Measurements from ENCODE around the gene RNF225. TPM values are rescaled to one million over a fixed set of nuclear protein-coding genes. Genes with fewer than 3 reads are reported as not detected.

RNF225 gene
- total and polyA plus RNA-seq, 9 of the 15 experiments (the other 6 are each of a cell fraction or from before 2014, with no cell fraction given), result 0.33 TPM; not detected in 8

- TF ChIP-seq NBN (IDR thresholded peaks at IDR 0.05; ENCODE audit: low read depth), result no peak
- TF ChIP-seq POLR2AphosphoS5 (IDR thresholded peaks at IDR 0.05; ENCODE audit: control insufficient read depth, insufficient read depth, low read depth, low read length), result peak; percentile 89
- no peak for TF ChIP-seq KLF13 (tag; IDR thresholded peaks at IDR 0.05; ENCODE audit: borderline replicate concordance, low read depth)
- TF ChIP-seq, protein P1, sequence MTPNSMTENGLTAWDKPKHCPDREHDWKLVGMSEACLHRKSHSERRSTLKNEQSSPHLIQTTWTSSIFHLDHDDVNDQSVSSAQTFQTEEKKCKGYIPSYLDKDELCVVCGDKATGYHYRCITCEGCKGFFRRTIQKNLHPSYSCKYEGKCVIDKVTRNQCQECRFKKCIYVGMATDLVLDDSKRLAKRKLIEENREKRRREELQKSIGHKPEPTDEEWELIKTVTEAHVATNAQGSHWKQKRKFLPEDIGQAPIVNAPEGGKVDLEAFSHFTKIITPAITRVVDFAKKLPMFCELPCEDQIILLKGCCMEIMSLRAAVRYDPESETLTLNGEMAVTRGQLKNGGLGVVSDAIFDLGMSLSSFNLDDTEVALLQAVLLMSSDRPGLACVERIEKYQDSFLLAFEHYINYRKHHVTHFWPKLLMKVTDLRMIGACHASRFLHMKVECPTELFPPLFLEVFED (CRISPR knock-in tag; conservative IDR thresholded peaks at IDR 0.05), result peak; percentile 62; the same call in 1 of the 2 replicates
- TF ChIP-seq KDM5B (IDR thresholded peaks at IDR 0.05; ENCODE audit: insufficient replicate concordance, low read depth, low read length), result peak; percentile 93
- TF ChIP-seq TBP (optimal IDR thresholded peaks at IDR 0.05; ENCODE audit: low read depth, low read length), result peak; percentile 93
- TF ChIP-seq ZNF518B (CRISPR knock-in tag; IDR thresholded peaks at IDR 0.05), result no peak
- TF ChIP-seq, protein P2, sequence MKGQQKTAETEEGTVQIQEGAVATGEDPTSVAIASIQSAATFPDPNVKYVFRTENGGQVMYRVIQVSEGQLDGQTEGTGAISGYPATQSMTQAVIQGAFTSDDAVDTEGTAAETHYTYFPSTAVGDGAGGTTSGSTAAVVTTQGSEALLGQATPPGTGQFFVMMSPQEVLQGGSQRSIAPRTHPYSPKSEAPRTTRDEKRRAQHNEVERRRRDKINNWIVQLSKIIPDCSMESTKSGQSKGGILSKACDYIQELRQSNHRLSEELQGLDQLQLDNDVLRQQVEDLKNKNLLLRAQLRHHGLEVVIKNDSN (CRISPR knock-in tag; IDR thresholded peaks at IDR 0.05), result 0 out of 2 replicates have a peak, but pooled peaks have one; percentile 32
- 0 out of 2 replicates have a peak, but pooled peaks have one; percentile 10 for TF ChIP-seq ZSCAN32 (CRISPR knock-in tag; IDR thresholded peaks at IDR 0.05)
- no peak for TF ChIP-seq PYGO2 (tag; IDR thresholded peaks at IDR 0.05)
- TF ChIP-seq, protein P3, sequence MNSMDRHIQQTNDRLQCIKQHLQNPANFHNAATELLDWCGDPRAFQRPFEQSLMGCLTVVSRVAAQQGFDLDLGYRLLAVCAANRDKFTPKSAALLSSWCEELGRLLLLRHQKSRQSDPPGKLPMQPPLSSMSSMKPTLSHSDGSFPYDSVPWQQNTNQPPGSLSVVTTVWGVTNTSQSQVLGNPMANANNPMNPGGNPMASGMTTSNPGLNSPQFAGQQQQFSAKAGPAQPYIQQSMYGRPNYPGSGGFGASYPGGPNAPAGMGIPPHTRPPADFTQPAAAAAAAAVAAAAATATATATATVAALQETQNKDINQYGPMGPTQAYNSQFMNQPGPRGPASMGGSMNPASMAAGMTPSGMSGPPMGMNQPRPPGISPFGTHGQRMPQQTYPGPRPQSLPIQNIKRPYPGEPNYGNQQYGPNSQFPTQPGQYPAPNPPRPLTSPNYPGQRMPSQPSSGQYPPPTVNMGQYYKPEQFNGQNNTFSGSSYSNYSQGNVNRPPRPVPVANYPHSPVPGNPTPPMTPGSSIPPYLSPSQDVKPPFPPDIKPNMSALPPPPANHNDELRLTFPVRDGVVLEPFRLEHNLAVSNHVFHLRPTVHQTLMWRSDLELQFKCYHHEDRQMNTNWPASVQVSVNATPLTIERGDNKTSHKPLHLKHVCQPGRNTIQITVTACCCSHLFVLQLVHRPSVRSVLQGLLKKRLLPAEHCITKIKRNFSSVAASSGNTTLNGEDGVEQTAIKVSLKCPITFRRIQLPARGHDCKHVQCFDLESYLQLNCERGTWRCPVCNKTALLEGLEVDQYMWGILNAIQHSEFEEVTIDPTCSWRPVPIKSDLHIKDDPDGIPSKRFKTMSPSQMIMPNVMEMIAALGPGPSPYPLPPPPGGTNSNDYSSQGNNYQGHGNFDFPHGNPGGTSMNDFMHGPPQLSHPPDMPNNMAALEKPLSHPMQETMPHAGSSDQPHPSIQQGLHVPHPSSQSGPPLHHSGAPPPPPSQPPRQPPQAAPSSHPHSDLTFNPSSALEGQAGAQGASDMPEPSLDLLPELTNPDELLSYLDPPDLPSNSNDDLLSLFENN (IDR thresholded peaks at IDR 0.05; ENCODE audit: low read depth in 2 of 2, low read length in 2 of 2), result no peak
- no peak for TF ChIP-seq ZFP30 (CRISPR knock-in tag; IDR thresholded peaks at IDR 0.05; ENCODE audit: borderline replicate concordance)
- no peak for TF ChIP-seq BDP1 (IDR thresholded peaks at IDR 0.05; ENCODE audit: insufficient read depth, insufficient read length)
Observed at GRCh38 chr19:58400916-58401839, 5.7 kb downstream of the RNF225 start (continued).
